ENCODE measurements around the gene ACAD9.
"Not testable (repeated sequence)": the region's sequence is repeated elsewhere in the genome, so short reads cannot be mapped to it uniquely, and the experiment has no call there.

Gene ACAD9

DNA sequence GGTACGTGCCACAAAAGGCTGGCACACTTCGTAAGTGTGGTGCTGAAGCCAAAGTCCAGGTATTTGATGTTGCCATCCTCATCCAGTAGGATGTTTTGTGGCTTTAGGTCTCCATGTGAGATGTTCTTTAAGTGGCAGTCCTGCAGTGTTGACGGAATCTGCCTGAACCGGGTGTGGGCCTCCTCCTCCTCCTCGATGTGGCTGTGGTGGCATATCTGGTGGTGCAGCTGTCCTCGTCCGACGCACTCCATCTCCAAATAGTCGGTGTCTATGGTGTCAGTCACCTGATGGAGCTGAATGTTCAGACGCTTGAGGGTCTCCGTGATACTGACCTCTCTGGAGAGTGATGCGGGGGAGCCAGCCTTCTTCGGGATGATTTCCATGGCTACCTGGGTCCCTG is 30.5 kb upstream of the ACAD9 start:
- in situ Hi-C loops (cut with HindIII; ENCODE audit: low pct_unique_long_range_greater_than_20kb, low sequenced_read_pairs), result no loop called here
- no peak for TF ChIP-seq JUND (IDR thresholded peaks at IDR 0.05; ENCODE audit: low read depth)
- DNase-seq (ENCODE audit: low read depth in 1 of 2, low spot score in 1 of 2), result no peak

DNA sequence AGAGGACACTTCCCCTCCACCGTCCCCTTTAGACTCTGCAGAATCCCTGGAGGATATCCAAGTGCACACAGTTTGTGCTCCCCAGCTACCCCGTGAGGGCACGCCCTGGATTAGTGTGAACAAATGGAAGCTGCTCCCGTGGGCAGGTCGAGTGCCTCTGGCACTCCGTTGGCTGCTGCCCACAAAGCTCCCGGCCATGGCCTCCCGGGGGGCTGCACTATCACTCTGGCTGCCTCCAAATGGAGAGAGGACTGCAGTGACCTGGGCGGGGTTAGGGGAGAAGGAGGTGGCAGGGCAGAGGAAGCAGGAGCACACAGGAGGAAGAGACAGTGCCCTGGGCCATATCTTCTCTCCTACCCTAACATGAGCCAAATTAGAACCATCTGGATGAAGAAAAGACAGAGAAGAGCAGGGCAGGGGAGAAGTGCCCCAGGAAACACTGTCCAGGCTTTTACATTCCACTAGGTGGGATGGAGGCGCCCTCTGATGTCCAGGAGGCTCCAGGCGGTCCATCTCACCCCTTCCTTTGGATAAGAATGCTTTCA is 29.4 kb upstream of the ACAD9 start:
- no peak for TF ChIP-seq JUND (IDR thresholded peaks at IDR 0.05; ENCODE audit: low read depth)
- in situ Hi-C loops (cut with HindIII; ENCODE audit: low pct_unique_long_range_greater_than_20kb, low sequenced_read_pairs), result no loop called here
- DNase-seq (ENCODE audit: low read depth in 1 of 2, low spot score in 1 of 2), result peak; percentile 29 to 43

DNA sequence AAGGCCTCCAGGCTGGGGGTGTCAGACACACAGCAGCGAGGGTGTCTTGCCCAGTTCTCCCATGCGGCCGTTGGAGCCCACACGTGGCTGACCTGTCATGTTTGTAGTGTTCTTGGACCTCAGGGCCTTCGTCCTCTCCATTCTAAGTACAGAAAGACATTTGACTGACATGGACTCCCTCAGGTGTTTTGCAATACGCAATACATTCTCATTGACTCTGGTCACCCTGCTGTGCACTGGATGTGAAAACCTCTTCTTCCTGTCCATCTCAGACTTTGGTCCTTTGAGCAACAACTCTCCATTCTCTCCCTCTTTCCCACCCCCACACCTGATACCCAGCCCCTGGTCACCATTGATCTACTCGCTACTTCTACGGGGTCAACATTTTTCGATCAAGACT is 28.9 kb upstream of the ACAD9 start:
- in situ Hi-C loops (cut with HindIII; ENCODE audit: low pct_unique_long_range_greater_than_20kb, low sequenced_read_pairs), result no loop called here
- no peak for DNase-seq (ENCODE audit: low read depth in 1 of 2, low spot score in 1 of 2)
- no peak for TF ChIP-seq JUND (IDR thresholded peaks at IDR 0.05; ENCODE audit: low read depth)

DNA sequence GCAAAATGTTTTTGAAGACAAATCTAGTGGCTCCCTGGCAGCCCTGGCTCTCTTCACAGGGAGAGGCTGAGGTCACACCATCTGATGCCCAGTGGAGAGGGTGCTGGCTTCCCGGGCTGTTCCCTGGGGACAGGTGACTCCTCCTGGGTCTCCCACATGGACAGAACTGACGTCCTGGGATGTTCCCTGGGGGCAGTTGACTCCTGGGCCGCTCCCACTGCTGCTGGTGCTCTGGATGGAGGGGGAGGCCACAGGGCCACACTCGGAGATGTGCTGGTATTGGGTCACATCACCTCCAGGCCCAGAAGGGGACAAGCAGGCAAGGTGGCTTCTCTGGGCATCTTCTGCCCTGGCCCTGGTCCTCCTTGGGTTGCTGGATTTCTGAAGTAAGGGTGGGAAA is 27.8 kb upstream of the ACAD9 start:
- DNase-seq (ENCODE audit: low read depth in 1 of 2, low spot score in 1 of 2), result no peak
- no peak for TF ChIP-seq JUND (IDR thresholded peaks at IDR 0.05; ENCODE audit: low read depth)
- in situ Hi-C loops (cut with HindIII; ENCODE audit: low pct_unique_long_range_greater_than_20kb, low sequenced_read_pairs), result no loop called here

DNA sequence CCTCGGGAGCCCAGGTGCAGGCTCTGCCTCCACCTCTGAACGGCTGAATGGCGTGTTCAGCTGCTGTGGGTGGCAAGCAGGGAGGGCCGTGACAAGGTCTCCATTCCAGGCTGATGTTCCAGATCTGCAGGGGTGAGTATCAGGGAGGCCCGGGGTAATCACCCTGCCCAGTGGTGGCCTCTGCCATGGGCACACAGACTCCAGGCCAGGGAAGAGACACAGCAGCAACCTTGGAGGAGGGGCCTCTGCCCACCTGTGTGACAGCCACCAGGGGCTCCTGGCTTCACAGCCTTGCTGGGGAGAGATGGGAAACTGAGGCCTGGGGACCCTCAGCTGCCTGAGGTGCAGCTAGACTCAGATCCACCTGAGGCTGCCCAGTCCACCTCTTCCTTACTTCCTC is 25.6 kb upstream of the ACAD9 start:
- no peak for DNase-seq (ENCODE audit: low read depth in 1 of 2, low spot score in 1 of 2)
- in situ Hi-C loops (cut with HindIII; ENCODE audit: low pct_unique_long_range_greater_than_20kb, low sequenced_read_pairs), result no loop called here
- no peak for TF ChIP-seq JUND (IDR thresholded peaks at IDR 0.05; ENCODE audit: low read depth)

DNA sequence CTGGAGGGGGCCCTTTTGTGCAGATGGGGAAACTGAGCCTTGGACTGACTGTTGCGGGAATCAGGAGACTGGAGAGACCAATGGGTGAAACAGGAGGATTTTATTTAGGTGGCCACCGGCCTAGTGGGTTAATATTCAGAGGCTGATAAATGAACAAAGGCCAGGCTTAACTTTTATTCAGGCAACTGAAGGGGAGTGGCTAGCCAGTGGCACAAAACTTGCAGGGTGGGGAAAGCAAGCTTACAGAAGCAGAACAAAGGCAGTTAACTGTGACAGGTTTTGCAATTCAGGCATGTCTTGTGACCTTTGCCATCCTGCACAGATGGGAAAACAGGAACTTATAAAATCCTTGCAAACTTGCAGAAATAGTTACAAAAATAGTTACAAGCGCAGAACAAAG is 24.9 kb upstream of the ACAD9 start:
- TF ChIP-seq JUND (IDR thresholded peaks at IDR 0.05; ENCODE audit: low read depth), result no peak
- no peak for DNase-seq (ENCODE audit: low read depth in 1 of 2, low spot score in 1 of 2)
- in situ Hi-C loops (cut with HindIII; ENCODE audit: low pct_unique_long_range_greater_than_20kb, low sequenced_read_pairs), result no loop called here

DNA sequence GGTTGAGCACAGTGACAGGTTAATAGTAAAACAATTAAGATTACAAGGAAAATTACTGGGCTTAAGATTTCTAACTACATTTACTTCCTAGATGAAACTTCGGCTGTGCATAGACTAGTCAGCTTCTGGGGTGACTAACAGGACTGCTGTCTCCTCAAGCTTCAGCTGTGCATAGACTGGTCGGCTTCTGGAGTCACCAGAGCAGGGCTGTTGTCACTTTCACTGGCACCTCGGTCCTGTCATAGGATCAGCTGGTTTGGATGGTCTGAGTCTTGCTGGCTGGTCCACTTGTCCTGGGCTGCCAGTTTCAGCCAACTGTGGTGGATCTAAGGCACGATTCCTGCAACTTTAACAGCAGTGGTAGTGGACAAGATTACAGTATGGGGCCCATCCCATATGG is 23.9 kb upstream of the ACAD9 start:
- no peak for DNase-seq (ENCODE audit: low read depth in 1 of 2, low spot score in 1 of 2)
- TF ChIP-seq JUND (IDR thresholded peaks at IDR 0.05; ENCODE audit: low read depth), result no peak
- in situ Hi-C loops (cut with HindIII; ENCODE audit: low pct_unique_long_range_greater_than_20kb, low sequenced_read_pairs), result no loop called here

DNA sequence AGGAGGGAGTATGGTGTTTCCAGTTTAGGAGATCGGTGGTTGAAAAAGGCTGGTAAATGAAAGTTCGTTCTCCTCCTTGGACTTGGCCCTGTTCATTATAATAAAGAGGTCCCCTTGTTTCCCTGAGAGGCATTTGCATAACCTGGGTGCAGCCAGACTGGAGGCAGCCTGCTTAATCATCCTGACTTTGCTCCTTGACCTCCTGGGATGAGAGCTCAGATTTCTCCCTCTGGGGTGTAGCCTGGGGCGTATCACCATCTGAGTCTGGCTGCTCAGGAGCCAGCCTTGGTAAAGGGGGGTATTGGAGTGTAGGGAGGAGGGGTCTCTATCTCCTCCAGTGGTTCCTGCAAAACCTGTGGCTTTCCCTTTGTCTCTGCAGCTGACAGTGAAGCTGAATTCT is 21.3 kb upstream of the ACAD9 start:
- TF ChIP-seq JUND (IDR thresholded peaks at IDR 0.05; ENCODE audit: low read depth), result no peak
- in situ Hi-C loops (cut with HindIII; ENCODE audit: low pct_unique_long_range_greater_than_20kb, low sequenced_read_pairs), result no loop called here
- DNase-seq (ENCODE audit: low read depth in 1 of 2, low spot score in 1 of 2), result no peak

DNA sequence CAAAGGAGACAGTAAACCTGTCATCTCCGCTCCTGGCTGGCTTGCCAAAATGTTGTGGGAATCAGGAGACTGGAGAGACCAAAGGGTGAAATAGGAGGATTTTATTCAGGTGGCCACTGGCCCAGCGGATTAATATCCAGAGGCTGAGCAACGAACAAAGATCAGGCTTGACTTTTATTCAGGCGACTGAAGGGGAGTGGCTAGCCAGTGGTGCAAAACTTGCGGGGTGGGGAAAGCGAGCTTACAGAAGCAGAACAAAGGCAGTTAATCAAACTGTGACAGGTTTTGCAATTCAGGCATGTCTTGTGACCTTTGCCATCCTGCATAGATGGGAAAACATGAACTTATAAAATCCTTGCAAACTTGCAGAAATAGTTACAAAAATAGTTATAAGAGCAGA is 19.8 kb upstream of the ACAD9 start:
- no peak for TF ChIP-seq JUND (IDR thresholded peaks at IDR 0.05; ENCODE audit: low read depth)
- in situ Hi-C loops (cut with HindIII; ENCODE audit: low pct_unique_long_range_greater_than_20kb, low sequenced_read_pairs), result no loop called here
- DNase-seq (ENCODE audit: low read depth in 1 of 2, low spot score in 1 of 2), result peak in 1 of 2 experiments; percentile 29

DNA sequence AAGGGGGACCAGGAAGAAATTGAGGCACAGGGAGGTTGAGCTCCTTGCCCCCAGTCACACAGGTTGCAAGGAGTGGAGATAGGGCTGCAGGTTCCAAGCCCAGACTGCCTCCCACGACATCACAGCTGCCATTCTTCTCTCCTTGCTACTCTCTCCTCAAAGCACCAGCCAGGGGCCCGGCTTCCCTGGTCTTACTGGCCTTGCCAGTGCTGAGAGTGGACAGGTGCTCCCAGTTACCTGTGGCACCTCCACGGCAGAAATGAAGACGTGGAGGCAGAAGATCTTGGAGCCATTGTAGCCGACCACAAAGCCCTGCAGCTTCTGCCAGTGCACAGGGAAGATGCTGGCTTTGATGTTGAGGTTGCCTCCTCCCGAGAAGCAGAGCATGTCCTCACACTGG is 17.9 kb upstream of the ACAD9 start:
- in situ Hi-C loops (cut with HindIII; ENCODE audit: low pct_unique_long_range_greater_than_20kb, low sequenced_read_pairs), result no loop called here

DNA sequence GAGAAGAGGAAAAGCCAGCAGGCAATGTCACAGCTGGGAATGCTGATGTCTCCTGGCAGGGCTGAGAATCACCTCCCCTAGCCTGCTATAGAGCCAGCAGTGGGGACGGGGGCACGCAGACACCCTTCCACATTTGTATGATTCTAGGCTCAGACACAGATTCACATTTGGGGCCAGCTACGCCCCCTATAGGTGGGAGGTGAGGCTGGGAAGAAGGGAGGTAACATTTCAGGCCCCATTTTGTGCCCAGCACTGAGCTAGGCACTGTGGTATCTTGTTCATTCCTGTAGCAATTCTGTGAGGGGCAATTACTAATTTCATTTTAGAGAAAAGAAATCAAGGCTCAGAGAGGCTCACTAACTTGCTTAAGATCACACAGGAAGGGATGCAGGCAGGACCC is 15.9 kb upstream of the ACAD9 start:
- in situ Hi-C loops (cut with HindIII; ENCODE audit: low pct_unique_long_range_greater_than_20kb, low sequenced_read_pairs), result no loop called here
- DNase-seq (ENCODE audit: low read depth in 1 of 2, low spot score in 1 of 2), result peak in 1 of 2 experiments; percentile 16
- no peak for TF ChIP-seq JUND (IDR thresholded peaks at IDR 0.05; ENCODE audit: low read depth)

More for the DNA sequence above, 17.9 kb upstream of the ACAD9 start:
- DNase-seq (ENCODE audit: low read depth in 1 of 2, low spot score in 1 of 2), result no peak
- no peak for TF ChIP-seq JUND (IDR thresholded peaks at IDR 0.05; ENCODE audit: low read depth)

DNA sequence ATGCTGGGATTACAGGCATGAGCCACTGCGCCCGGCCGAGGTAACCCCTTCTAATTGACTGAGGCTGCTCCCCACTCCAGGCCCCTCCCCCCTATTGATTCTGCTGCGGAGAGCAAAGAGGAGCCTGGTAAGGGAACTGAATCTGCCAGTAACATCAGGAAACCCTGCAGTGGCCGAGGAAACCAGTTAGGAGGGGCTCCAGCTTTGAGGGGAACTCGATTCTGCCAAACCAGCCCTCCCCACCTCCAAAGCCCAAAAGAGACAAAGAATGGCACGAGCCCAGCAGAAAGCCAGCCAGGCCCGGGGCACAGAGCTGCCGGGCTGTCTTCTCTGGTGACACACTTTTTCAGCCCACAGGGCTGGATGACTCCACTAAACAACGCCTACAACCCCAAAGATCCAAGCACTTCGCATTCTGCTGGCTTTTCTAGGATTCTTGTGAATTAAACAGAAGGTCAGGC is 15.0 kb upstream of the ACAD9 start:
- no peak for DNase-seq (ENCODE audit: low read depth in 1 of 2, low spot score in 1 of 2)
- TF ChIP-seq JUND (IDR thresholded peaks at IDR 0.05; ENCODE audit: low read depth), result no peak
- in situ Hi-C loops (cut with HindIII; ENCODE audit: low pct_unique_long_range_greater_than_20kb, low sequenced_read_pairs), result no loop called here

DNA sequence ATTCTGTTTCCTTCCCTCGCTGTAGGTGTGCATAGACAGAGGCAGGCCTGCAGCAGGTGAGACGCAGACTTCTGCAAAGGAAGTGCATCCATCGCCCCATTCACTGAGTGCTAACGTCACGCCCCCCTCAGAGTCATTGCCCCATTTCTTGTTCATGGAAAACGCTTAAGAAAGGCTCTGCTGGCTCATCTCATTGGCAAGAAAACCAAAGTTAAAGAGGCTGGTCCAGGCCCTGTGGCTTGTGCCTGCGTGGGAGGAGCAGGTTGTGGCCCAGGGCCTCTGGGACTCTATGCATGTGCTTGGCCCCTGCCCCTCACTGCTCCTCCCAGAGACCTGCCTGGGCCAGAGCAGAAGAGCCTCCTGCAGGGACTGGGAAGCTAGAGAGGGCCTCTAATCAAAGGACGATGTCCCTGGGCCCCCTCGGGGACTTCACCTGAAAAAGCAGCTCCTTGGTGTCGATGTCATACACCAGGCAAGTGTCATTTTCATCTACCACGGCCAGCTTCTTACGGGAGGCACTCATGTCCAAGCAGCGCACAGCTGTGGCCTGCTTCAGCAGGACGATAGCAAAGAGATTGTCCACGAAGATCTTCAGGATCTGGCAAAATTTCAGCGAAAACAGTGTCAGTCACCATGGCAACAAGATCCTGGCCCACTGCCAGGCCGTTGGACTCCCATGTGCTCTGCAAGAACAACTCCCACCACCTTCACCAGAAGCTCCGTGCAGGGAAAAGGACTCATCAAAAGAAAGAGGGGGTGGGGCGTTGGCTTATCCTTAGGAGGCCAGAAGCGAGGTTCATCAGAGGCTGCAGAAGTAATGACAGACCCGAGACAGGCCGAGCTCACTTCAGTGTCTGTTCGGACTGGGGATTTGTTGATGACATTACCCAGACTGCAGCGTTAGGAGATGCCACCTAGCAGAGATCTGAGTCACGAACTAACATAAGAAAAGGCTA is 14.3 kb upstream of the ACAD9 start:
- not testable (repeated sequence) for DNase-seq (ENCODE audit: low read depth in 1 of 2, low spot score in 1 of 2)

More for the DNA sequence above, 14.3 kb upstream of the ACAD9 start:
- in situ Hi-C loops (cut with HindIII; ENCODE audit: low pct_unique_long_range_greater_than_20kb, low sequenced_read_pairs), result not testable (repeated sequence)

All from T47D (cell line).